Activated T-cell treated with anti-CD3 and anti-CD28 coated beads, Interleukin-2, amount 50 U/mL, for 72 hours (primary cell): ENCODE results near the gene CELSR3. TPM values are rescaled to one million over a fixed set of nuclear protein-coding genes. Genes with fewer than 3 reads are reported as not detected.

Source experiments
- ATAC-seq, 2 donors: fragments of 150-1000 bp; cut with Tn5 transposase; replicated peaks in 1 of 2; 2 replicates each; pipeline ENCODE4 v1.10.0; 2021; ENCODE audit warnings: moderate library complexity in 2 of 2, mild to moderate bottlenecking in 1 of 2
- DNase-seq, 2 donors: peaks; one replicate each; pipeline ENCODE4 v3.0.0; 2021 to 2022; ENCODE audit warnings: mixed read lengths in 1 of 2
- H3K27ac Mint-ChIP-seq: one replicate; pipeline ENCODE4 v1.8.0; 2022; ENCODE audit warnings: mild to moderate bottlenecking, moderate library complexity, mixed read lengths
- H3K27me3 Mint-ChIP-seq: one replicate; pipeline ENCODE4 v1.8.0; 2022; ENCODE audit warnings: low read depth, mixed read lengths
- H3K36me3 Mint-ChIP-seq, 2 donors: one replicate each; pipeline ENCODE4 v1.8.0; 2022; ENCODE audit warnings: mixed read lengths in 2 of 2, mild to moderate bottlenecking in 1 of 2; ENCODE audit not compliant: insufficient read depth in 2 of 2
- H3K4me1 Mint-ChIP-seq: one replicate; pipeline ENCODE4 v1.8.0; 2022; ENCODE audit warnings: low read depth, mixed read lengths
- H3K4me3 Mint-ChIP-seq, 2 donors: one replicate each; pipeline ENCODE4 v1.8.0; 2022; ENCODE audit warnings: mild to moderate bottlenecking in 2 of 2, mixed read lengths in 2 of 2, moderate library complexity in 2 of 2
- H3K9me3 Mint-ChIP-seq, 2 donors: one replicate each; pipeline ENCODE4 v1.8.0; 2022; ENCODE audit warnings: mixed read lengths in 2 of 2
- total RNA-seq, 2 donors: library from RNA; stranded (reverse); gene quantifications; one replicate each; pipeline ENCODE4 v1.2.3, GENCODE V29; 2022

CELSR3 gene
- total RNA-seq, 2 donors from 2014 or later = 14.2 to 17.4 TPM

- Mint-ChIP-seq H3K4me1 (peaks cover 50% of the 10 kb centered on the region), H3K9me3 (peaks cover 2 to 3% of the 10 kb centered on the region in 2 donors), H3K27ac (peak overlapping the region; percentile 54), H3K27me3 (no peaks in the 10 kb centered on the region), H3K4me3 (no peak overlapping the region), H3K36me3 (peaks cover 15 to 27% of the 10 kb centered on the region in 2 donors)
- DNase-seq = no peak
- no peak for ATAC-seq
These were observed 50.4 kb downstream of the CELSR3 start for GRCh38 chr3:48612309-48612708.

GRCh38 chr3:48609088-48610005 is 53.3 kb downstream of the CELSR3 start, which contains the start of gene UQCRC1:
UQCRC1 (minus strand) TSS chr3:48609646; CDS start chr3:48609620, 26 bp downstream.
- peak; percentile 94 to 95 for DNase-seq
- Mint-ChIP-seq H3K27ac (peak within 1 kb of the TSS; percentile 97), H3K36me3 (peaks cover 13 to 18% of the 10 kb centered on the region in 2 donors), H3K4me1 (peaks cover 42% of the 10 kb centered on the region), H3K4me3 (peak within 1 kb of the TSS; percentile 96 to 98), H3K27me3 (no peaks in the 10 kb centered on the region), H3K9me3 (peaks cover 0 to 2% of the 10 kb centered on the region in 2 donors)
- peak; percentile 92 to 94 for ATAC-seq

- no peak for ATAC-seq
- H3K4me1 Mint-ChIP-seq = peaks cover 27% of the 10 kb centered on the region
- H3K4me3 Mint-ChIP-seq = peak overlapping the region in 1 of 2 donors; percentile 22
- H3K9me3 Mint-ChIP-seq = no peaks in the 10 kb centered on the region
- DNase-seq = peak; percentile 21
- no peaks in the 10 kb centered on the region for H3K27me3 Mint-ChIP-seq
- H3K27ac Mint-ChIP-seq = peak overlapping the region; percentile 54
- H3K36me3 Mint-ChIP-seq = peaks cover 11 to 19% of the 10 kb centered on the region in 2 donors
These were observed 55.2 kb downstream of the CELSR3 start for GRCh38 chr3:48607519-48607918.

GRCh38 chr3:48601622-48601994 is 61.1 kb downstream of the CELSR3 start:
- peaks cover 6 to 16% of the 10 kb centered on the region in 2 donors for H3K36me3 Mint-ChIP-seq
- ATAC-seq (no peak), DNase-seq (no peak)
- no peaks in the 10 kb centered on the region for H3K27me3 Mint-ChIP-seq
- H3K4me3 Mint-ChIP-seq = no peak overlapping the region
- no peak overlapping the region for H3K27ac Mint-ChIP-seq
- H3K4me1 Mint-ChIP-seq = peaks cover 5% of the 10 kb centered on the region
- H3K9me3 Mint-ChIP-seq = no peaks in the 10 kb centered on the region

GRCh38 chr3:48600711-48601621 is 61.7 kb downstream of the CELSR3 start:
- ATAC-seq (no peak), DNase-seq (no peak)
- Mint-ChIP-seq H3K9me3 (no peaks in the 10 kb centered on the region), H3K27me3 (peaks cover 4% of the 10 kb centered on the region), H3K27ac (no peak overlapping the region), H3K36me3 (peaks cover 6 to 14% of the 10 kb centered on the region in 2 donors), H3K4me1 (peaks cover 5% of the 10 kb centered on the region), H3K4me3 (no peak overlapping the region)

- Mint-ChIP-seq H3K4me1 (peaks cover 4% of the 10 kb centered on the region), H3K9me3 (no peaks in the 10 kb centered on the region), H3K27me3 (peaks cover 6% of the 10 kb centered on the region), H3K27ac (no peak overlapping the region), H3K4me3 (no peak overlapping the region), H3K36me3 (peaks cover 6 to 13% of the 10 kb centered on the region in 2 donors)
- DNase-seq (no peak), ATAC-seq (no peak)
These were observed 63.0 kb downstream of the CELSR3 start for GRCh38 chr3:48599509-48600285.

GRCh38 chr3:48599077-48599501 is 63.6 kb downstream of the CELSR3 start:
- peaks cover 6 to 13% of the 10 kb centered on the region in 2 donors for H3K36me3 Mint-ChIP-seq
- no peaks in the 10 kb centered on the region for H3K9me3 Mint-ChIP-seq
- H3K4me1 Mint-ChIP-seq = no peaks in the 10 kb centered on the region
- DNase-seq (no peak), ATAC-seq (no peak)
- H3K27ac Mint-ChIP-seq = no peak overlapping the region
- no peak overlapping the region for H3K4me3 Mint-ChIP-seq
- H3K27me3 Mint-ChIP-seq = peaks cover 12% of the 10 kb centered on the region

- no peak overlapping the region for H3K4me3 Mint-ChIP-seq
- no peaks in the 10 kb centered on the region for H3K4me1 Mint-ChIP-seq
- H3K36me3 Mint-ChIP-seq = peaks cover 6 to 13% of the 10 kb centered on the region in 2 donors
- ATAC-seq (no peak), DNase-seq (no peak)
- no peak overlapping the region for H3K27ac Mint-ChIP-seq
- H3K27me3 Mint-ChIP-seq = peaks cover 18% of the 10 kb centered on the region
- H3K9me3 Mint-ChIP-seq = no peaks in the 10 kb centered on the region
These were observed 64.2 kb downstream of the CELSR3 start for GRCh38 chr3:48598323-48599076.

- H3K4me3 Mint-ChIP-seq = no peak overlapping the region
- H3K9me3 Mint-ChIP-seq = no peaks in the 10 kb centered on the region
- DNase-seq (no peak), ATAC-seq (no peak)
- H3K36me3 Mint-ChIP-seq = peaks cover 2 to 5% of the 10 kb centered on the region in 2 donors
- H3K27me3 Mint-ChIP-seq = peaks cover 22% of the 10 kb centered on the region
- H3K27ac Mint-ChIP-seq = no peak overlapping the region
- H3K4me1 Mint-ChIP-seq = no peaks in the 10 kb centered on the region
These were observed 65.3 kb downstream of the CELSR3 start for GRCh38 chr3:48597408-48597800.

- Mint-ChIP-seq H3K27me3 (peaks cover 22% of the 10 kb centered on the region), H3K27ac (no peak overlapping the region), H3K36me3 (peaks cover 0 to 2% of the 10 kb centered on the region in 2 donors), H3K9me3 (no peaks in the 10 kb centered on the region), H3K4me1 (no peaks in the 10 kb centered on the region), H3K4me3 (no peak overlapping the region)
- DNase-seq = no peak
- ATAC-seq = no peak
These were observed 65.8 kb downstream of the CELSR3 start for GRCh38 chr3:48596676-48597407.

- H3K27ac Mint-ChIP-seq = no peak overlapping the region
- DNase-seq = no peak
- no peaks in the 10 kb centered on the region for H3K9me3 Mint-ChIP-seq
- H3K4me1 Mint-ChIP-seq = no peaks in the 10 kb centered on the region
- H3K4me3 Mint-ChIP-seq = peak overlapping the region in 1 of 2 donors; percentile 13
- peaks cover 0 to 2% of the 10 kb centered on the region in 2 donors for H3K36me3 Mint-ChIP-seq
- ATAC-seq = no peak
- H3K27me3 Mint-ChIP-seq = peaks cover 25% of the 10 kb centered on the region
These were observed 66.5 kb downstream of the CELSR3 start for GRCh38 chr3:48596157-48596556.
